ENCODE results near the gene LATS1.
"Not testable (repeated sequence)": the region's sequence is repeated elsewhere in the genome, so short reads cannot be mapped to it uniquely, and the experiment has no call there.

Gene LATS1

GRCh38 chr6:149717588-149718458, at the start of gene LATS1:
LATS1 (minus strand) TSS chr6:149718101; CDS start chr6:149702126, 15,975 bp downstream.
- Histone ChIP-seq H3K27me3 (ENCODE audit: low read depth, low read length) (no peaks in the 10 kb centered on the region), H3K9me3 (ENCODE audit: control insufficient read depth in 1 of 2, low read length in 2 of 2) (no peaks in the 10 kb centered on the region), H3K27ac (ENCODE audit: low read length) (peak within 1 kb of the TSS; percentile 92), H3K4me1 (ENCODE audit: control insufficient read depth in 1 of 2, insufficient read depth in 2 of 2, low read length in 2 of 2) (peaks cover 7 to 16% of the 10 kb centered on the region in 2 donors), H3K4me3 (ENCODE audit: low read depth in 1 of 2, low read length in 2 of 2) (peak within 1 kb of the TSS; percentile 96 to 99), H3K36me3 (ENCODE audit: control insufficient read depth in 1 of 2, insufficient read depth in 2 of 2, low read length in 2 of 2) (peaks cover 0 to 7% of the 10 kb centered on the region in 2 donors)

- peaks cover 0 to 17% of the 10 kb centered on the region in 2 donors for H3K36me3 ChIP-seq (ENCODE audit: control insufficient read depth in 1 of 2, insufficient read depth in 2 of 2, low read length in 2 of 2)
- peaks cover 0 to 7% of the 10 kb centered on the region in 2 donors for H3K9me3 ChIP-seq (ENCODE audit: control insufficient read depth in 1 of 2, low read length in 2 of 2)
- no peak overlapping the region for H3K4me3 ChIP-seq (ENCODE audit: low read depth in 1 of 2, low read length in 2 of 2)
- no peaks in the 10 kb centered on the region for H3K4me1 ChIP-seq (ENCODE audit: control insufficient read depth in 1 of 2, insufficient read depth in 2 of 2, low read length in 2 of 2)
- H3K27ac ChIP-seq (ENCODE audit: low read length): no peak overlapping the region
- no peaks in the 10 kb centered on the region for H3K27me3 ChIP-seq (ENCODE audit: low read depth, low read length)
These were observed 48.4 kb upstream of the LATS1 start for GRCh38 chr6:149766156-149766769.

- peaks cover 0 to 17% of the 10 kb centered on the region in 2 donors for H3K36me3 ChIP-seq (ENCODE audit: control insufficient read depth in 1 of 2, insufficient read depth in 2 of 2, low read length in 2 of 2)
- no peak overlapping the region for H3K27ac ChIP-seq (ENCODE audit: low read length)
- H3K27me3 ChIP-seq (ENCODE audit: low read depth, low read length): no peaks in the 10 kb centered on the region
- H3K9me3 ChIP-seq (ENCODE audit: control insufficient read depth in 1 of 2, low read length in 2 of 2): peaks cover 0 to 7% of the 10 kb centered on the region in 2 donors
- no peak overlapping the region for H3K4me3 ChIP-seq (ENCODE audit: low read depth in 1 of 2, low read length in 2 of 2)
- H3K4me1 ChIP-seq (ENCODE audit: control insufficient read depth in 1 of 2, insufficient read depth in 2 of 2, low read length in 2 of 2): no peaks in the 10 kb centered on the region
These were observed 46.0 kb upstream of the LATS1 start for GRCh38 chr6:149763866-149764265.

GRCh38 chr6:149761438-149761837, 43.5 kb upstream of the LATS1 start:
- H3K9me3 ChIP-seq (ENCODE audit: control insufficient read depth in 1 of 2, low read length in 2 of 2): peaks cover 0 to 4% of the 10 kb centered on the region in 2 donors
- H3K27ac ChIP-seq (ENCODE audit: low read length): no peak overlapping the region
- no peaks in the 10 kb centered on the region for H3K27me3 ChIP-seq (ENCODE audit: low read depth, low read length)
- H3K36me3 ChIP-seq (ENCODE audit: control insufficient read depth in 1 of 2, insufficient read depth in 2 of 2, low read length in 2 of 2): peaks cover 0 to 8% of the 10 kb centered on the region in 2 donors
- H3K4me1 ChIP-seq (ENCODE audit: control insufficient read depth in 1 of 2, insufficient read depth in 2 of 2, low read length in 2 of 2): no peaks in the 10 kb centered on the region
- H3K4me3 ChIP-seq (ENCODE audit: low read depth in 1 of 2, low read length in 2 of 2): no peak overlapping the region

GRCh38 chr6:149756261-149756636, 38.3 kb upstream of the LATS1 start:
- Histone ChIP-seq H3K4me1 (ENCODE audit: control insufficient read depth in 1 of 2, insufficient read depth in 2 of 2, low read length in 2 of 2) (peaks cover 0 to 8% of the 10 kb centered on the region in 2 donors), H3K36me3 (ENCODE audit: control insufficient read depth in 1 of 2, insufficient read depth in 2 of 2, low read length in 2 of 2) (no peaks in the 10 kb centered on the region), H3K9me3 (ENCODE audit: control insufficient read depth in 1 of 2, low read length in 2 of 2) (no peaks in the 10 kb centered on the region), H3K27ac (ENCODE audit: low read length) (no peak overlapping the region), H3K27me3 (ENCODE audit: low read depth, low read length) (no peaks in the 10 kb centered on the region), H3K4me3 (ENCODE audit: low read depth in 1 of 2, low read length in 2 of 2) (no peak overlapping the region)

DNA sequence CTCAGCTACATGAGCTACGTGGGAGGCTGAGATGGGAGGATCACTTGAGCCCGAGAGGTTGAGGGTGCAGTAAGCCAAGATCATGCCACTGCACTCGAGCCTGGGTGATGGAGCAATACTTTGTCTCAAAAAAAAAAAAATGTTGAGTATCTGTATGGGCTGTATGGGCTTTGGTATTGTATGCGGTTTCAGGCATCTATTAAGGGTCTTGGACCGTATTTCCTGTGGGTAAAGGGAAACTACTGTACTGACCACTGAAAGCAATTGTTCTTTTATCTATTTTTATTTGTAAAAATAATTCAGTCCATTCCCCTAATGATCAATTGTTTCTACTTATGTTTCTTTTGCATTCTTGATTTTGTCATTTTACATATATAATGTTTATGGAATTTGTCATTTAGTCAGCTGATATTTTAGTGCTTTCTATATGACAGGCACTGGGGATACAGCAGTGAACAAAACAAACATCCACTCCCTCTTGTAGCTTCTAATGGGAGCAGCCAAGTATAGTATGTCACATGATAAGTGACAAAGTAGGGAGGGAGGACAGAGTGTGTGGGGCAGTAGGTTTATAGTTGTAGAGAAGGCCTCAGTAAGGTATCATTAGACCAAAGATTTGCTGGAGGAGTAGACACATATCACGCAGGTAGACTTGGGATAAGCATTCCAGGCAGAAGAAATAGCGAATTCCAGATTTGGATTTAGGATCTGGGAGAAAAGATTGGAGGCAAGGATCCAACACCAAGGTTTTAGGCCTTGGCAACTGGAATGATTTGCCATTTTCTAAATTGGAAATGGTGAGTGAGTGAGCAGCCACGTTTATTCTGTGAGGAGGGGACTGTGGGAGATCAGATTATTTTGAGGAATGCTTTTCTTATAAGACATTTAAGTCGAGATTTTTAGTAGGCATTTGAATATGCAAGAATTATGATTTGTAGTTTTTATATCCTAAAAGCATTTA, 37.7 kb upstream of the LATS1 start:
- Histone ChIP-seq H3K9me3 (ENCODE audit: control insufficient read depth in 1 of 2, low read length in 2 of 2) (no peaks in the 10 kb centered on the region), H3K27ac (ENCODE audit: low read length) (no peak overlapping the region), H3K4me1 (ENCODE audit: control insufficient read depth in 1 of 2, insufficient read depth in 2 of 2, low read length in 2 of 2) (peaks cover 0 to 15% of the 10 kb centered on the region in 2 donors), H3K4me3 (ENCODE audit: low read depth in 1 of 2, low read length in 2 of 2) (no peak overlapping the region), H3K36me3 (ENCODE audit: control insufficient read depth in 1 of 2, insufficient read depth in 2 of 2, low read length in 2 of 2) (no peaks in the 10 kb centered on the region), H3K27me3 (ENCODE audit: low read depth, low read length) (no peaks in the 10 kb centered on the region)

DNA sequence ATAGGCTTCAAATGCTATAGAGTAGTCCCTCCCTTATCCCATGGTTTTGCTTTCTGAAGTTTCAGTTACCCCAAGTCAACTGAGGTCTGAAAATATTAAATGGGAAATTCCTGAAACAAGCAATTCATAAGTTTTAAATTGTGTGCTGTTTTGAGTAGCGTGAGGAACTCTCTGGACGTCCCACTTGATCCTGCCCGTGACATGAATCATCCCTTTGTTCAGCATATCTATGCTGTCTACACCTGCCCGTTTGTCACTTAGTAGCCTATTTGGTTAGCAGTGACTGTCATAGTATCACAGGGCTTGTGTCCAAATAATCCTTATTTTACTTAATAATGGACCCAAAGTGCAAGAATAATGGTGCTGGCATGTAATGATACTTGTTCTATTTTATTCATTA, 36.6 kb upstream of the LATS1 start:
- Histone ChIP-seq H3K36me3 (ENCODE audit: control insufficient read depth in 1 of 2, insufficient read depth in 2 of 2, low read length in 2 of 2) (no peaks in the 10 kb centered on the region), H3K27me3 (ENCODE audit: low read depth, low read length) (no peaks in the 10 kb centered on the region), H3K4me3 (ENCODE audit: low read depth in 1 of 2, low read length in 2 of 2) (no peak overlapping the region), H3K4me1 (ENCODE audit: control insufficient read depth in 1 of 2, insufficient read depth in 2 of 2, low read length in 2 of 2) (peaks cover 0 to 19% of the 10 kb centered on the region in 2 donors), H3K27ac (ENCODE audit: low read length) (no peak overlapping the region), H3K9me3 (ENCODE audit: control insufficient read depth in 1 of 2, low read length in 2 of 2) (no peaks in the 10 kb centered on the region)

DNA sequence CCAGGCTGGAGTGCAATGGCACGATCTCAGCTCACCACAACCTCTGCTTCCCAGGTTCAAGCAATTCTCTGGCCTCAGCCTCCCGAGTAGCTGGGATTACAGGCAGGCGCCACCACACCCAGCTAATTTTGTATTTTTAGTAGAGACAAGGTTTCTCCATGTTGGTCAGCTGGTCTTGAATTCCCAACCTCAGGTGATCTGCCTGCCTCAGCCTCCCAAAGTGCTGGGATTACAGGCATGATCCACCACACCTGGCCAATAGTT, 35.4 kb upstream of the LATS1 start:
- H3K27me3 ChIP-seq (ENCODE audit: low read depth, low read length); H3K36me3 ChIP-seq (ENCODE audit: control insufficient read depth in 1 of 2, insufficient read depth in 2 of 2, low read length in 2 of 2); H3K4me3 ChIP-seq (ENCODE audit: low read depth in 1 of 2, low read length in 2 of 2); H3K27ac ChIP-seq (ENCODE audit: low read length); H3K9me3 ChIP-seq (ENCODE audit: control insufficient read depth in 1 of 2, low read length in 2 of 2): not testable (repeated sequence)
- H3K4me1 ChIP-seq (ENCODE audit: control insufficient read depth in 1 of 2, insufficient read depth in 2 of 2, low read length in 2 of 2): peaks cover 0 to 19% of the 10 kb centered on the region in 2 donors

DNA sequence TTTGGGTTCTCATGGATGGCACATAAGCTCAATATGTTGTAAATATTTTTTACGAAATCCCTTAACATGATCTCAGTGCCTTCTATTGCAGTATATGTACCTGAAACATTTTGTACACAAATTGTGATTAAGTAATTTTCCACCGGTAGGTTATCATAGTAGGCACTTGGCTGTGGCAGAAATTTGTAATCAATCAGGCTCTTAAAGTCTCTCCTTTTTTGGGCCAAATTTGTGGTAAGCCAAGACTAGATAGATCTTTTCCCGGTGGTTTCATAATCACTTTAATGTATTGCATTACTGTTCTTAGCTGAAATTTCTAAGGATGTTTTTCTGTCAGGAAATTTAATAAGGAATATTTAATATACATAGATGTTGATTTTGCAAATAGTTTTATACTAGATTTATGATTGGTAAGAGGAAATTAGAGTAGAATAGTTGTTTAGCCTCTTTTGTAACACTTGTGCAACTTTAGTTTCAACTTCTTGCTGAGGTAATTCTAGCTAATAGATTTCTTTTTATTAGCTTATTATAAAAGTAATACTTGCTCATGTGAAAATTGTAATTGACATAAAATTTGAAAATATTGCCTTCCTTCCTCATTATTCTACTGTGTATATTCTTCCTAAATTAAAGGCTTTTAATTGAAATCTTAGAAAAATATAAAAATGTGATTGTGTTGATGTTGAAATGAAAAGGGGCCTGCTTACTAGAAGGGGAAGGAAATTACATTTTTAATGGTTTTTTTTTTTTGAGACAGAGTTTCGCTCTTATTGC, 34.9 kb upstream of the LATS1 start:
- no peak overlapping the region for H3K4me3 ChIP-seq (ENCODE audit: low read depth in 1 of 2, low read length in 2 of 2)
- no peaks in the 10 kb centered on the region for H3K27me3 ChIP-seq (ENCODE audit: low read depth, low read length)
- no peak overlapping the region for H3K27ac ChIP-seq (ENCODE audit: low read length)
- no peaks in the 10 kb centered on the region for H3K36me3 ChIP-seq (ENCODE audit: control insufficient read depth in 1 of 2, insufficient read depth in 2 of 2, low read length in 2 of 2)
- no peaks in the 10 kb centered on the region for H3K9me3 ChIP-seq (ENCODE audit: control insufficient read depth in 1 of 2, low read length in 2 of 2)
- peaks cover 0 to 19% of the 10 kb centered on the region in 2 donors for H3K4me1 ChIP-seq (ENCODE audit: control insufficient read depth in 1 of 2, insufficient read depth in 2 of 2, low read length in 2 of 2)

- H3K36me3 ChIP-seq (ENCODE audit: control insufficient read depth in 1 of 2, insufficient read depth in 2 of 2, low read length in 2 of 2); H3K9me3 ChIP-seq (ENCODE audit: control insufficient read depth in 1 of 2, low read length in 2 of 2); H3K4me3 ChIP-seq (ENCODE audit: low read depth in 1 of 2, low read length in 2 of 2); H3K27ac ChIP-seq (ENCODE audit: low read length); H3K27me3 ChIP-seq (ENCODE audit: low read depth, low read length): not testable (repeated sequence)
- H3K4me1 ChIP-seq (ENCODE audit: control insufficient read depth in 1 of 2, insufficient read depth in 2 of 2, low read length in 2 of 2): peaks cover 0 to 19% of the 10 kb centered on the region in 2 donors
These were observed 34.0 kb upstream of the LATS1 start for GRCh38 chr6:149751920-149752319.

All from muscle layer of duodenum (tissue), 2 donors.